GM23338 (cell line): ENCODE measurements around the gene OR5M3.

ENCODE experiments used
- CTCF ChIP-seq, 2 experiments: fragments of 200-600 bp in 1 of 2; sonication (generic) in 1 of 2; conservative IDR thresholded peaks; 2 replicates each; pipeline versions ENCODE4 v1.5.1 to v1.6.1; 2016 to 2017; ENCODE audit warnings: antibody characterized with exemption in 2 of 2, low read depth in 2 of 2, mild to moderate bottlenecking in 2 of 2, moderate library complexity in 1 of 2
- EZH2 ChIP-seq: fragments of 200-600 bp; sonication (generic); IDR thresholded peaks from one replicate; pipeline ENCODE4 v1.8.0; 2017; ENCODE audit warnings: antibody characterized with exemption, mild to moderate bottlenecking, low read depth; ENCODE audit not compliant: unreplicated experiment
- JUNB ChIP-seq: IDR thresholded peaks from one replicate; pipeline ENCODE4 v1.6.1; 2016; ENCODE audit warnings: antibody characterized with exemption; ENCODE audit not compliant: unreplicated experiment
- REST ChIP-seq: IDR thresholded peaks from one replicate; pipeline ENCODE4 v1.6.1; 2018; ENCODE audit warnings: antibody characterized with exemption; ENCODE audit not compliant: unreplicated experiment
- TF ChIP-seq, protein P1 (sequence below): IDR thresholded peaks from 2 replicates; pipeline ENCODE4 v1.6.1; 2016; ENCODE audit warnings: antibody characterized with exemption

GRCh38 chr11:56474729-56475235 lies 1.6 kb upstream of the OR5M3 start:
- TF ChIP-seq EZH2, result no peak
- no peak for TF ChIP-seq CTCF (conservative IDR thresholded peaks at IDR 0.05; ENCODE audit: low read depth in 2 of 2)
- no peak for TF ChIP-seq REST
- TF ChIP-seq, protein P1, sequence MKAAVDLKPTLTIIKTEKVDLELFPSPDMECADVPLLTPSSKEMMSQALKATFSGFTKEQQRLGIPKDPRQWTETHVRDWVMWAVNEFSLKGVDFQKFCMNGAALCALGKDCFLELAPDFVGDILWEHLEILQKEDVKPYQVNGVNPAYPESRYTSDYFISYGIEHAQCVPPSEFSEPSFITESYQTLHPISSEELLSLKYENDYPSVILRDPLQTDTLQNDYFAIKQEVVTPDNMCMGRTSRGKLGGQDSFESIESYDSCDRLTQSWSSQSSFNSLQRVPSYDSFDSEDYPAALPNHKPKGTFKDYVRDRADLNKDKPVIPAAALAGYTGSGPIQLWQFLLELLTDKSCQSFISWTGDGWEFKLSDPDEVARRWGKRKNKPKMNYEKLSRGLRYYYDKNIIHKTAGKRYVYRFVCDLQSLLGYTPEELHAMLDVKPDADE, result no peak
- no peak for TF ChIP-seq JUNB
